DOHH2 (cell line): ENCODE measurements around the gene RAD51B.

Source experiments
- H3F3A ChIP-seq: fragments of 200-600 bp; sonication (generic), shearing (Covaris generic); 2 replicates; pipeline ENCODE4 v1.6.0; 2016; ENCODE audit warnings: antibody characterized with exemption, mild to moderate bottlenecking; ENCODE audit not compliant: control insufficient read depth, insufficient read depth
- H3K27ac ChIP-seq: fragments of 200-600 bp; sonication (generic); 2 replicates; pipeline ENCODE4 v1.5.1; 2014; ENCODE audit warnings: low read depth, mild to moderate bottlenecking, low read length, moderate library complexity
- H3K27me3 ChIP-seq: fragments of 200-600 bp; sonication (generic); 2 replicates; pipeline ENCODE4 v1.6.1; 2014; ENCODE audit warnings: mild to moderate bottlenecking, low read length, mixed read lengths; ENCODE audit not compliant: control insufficient read depth
- H3K36me3 ChIP-seq: fragments of 200-600 bp; sonication (generic); 2 replicates; pipeline ENCODE4 v1.6.1; 2014; ENCODE audit warnings: mild to moderate bottlenecking, low read length, moderate library complexity, mixed read lengths; ENCODE audit not compliant: control insufficient read depth
- H3K4me1 ChIP-seq: fragments of 200-600 bp; sonication (generic); 2 replicates; pipeline ENCODE4 v1.6.1; 2014; ENCODE audit warnings: mild to moderate bottlenecking, low read length, mixed read lengths; ENCODE audit not compliant: control insufficient read depth
- H3K4me2 ChIP-seq: fragments of 200-600 bp; sonication (generic); 2 replicates; pipeline ENCODE4 v1.6.0; 2014; ENCODE audit warnings: mild to moderate bottlenecking, low read length, moderate library complexity
- H3K4me3 ChIP-seq: fragments of 200-600 bp; sonication (generic); 2 replicates; pipeline ENCODE4 v1.5.1; 2014; ENCODE audit warnings: mild to moderate bottlenecking, low read length, mixed read lengths
- H3K79me2 ChIP-seq: fragments of 200-600 bp; sonication (generic); 2 replicates; pipeline ENCODE4 v1.6.1; 2014; ENCODE audit warnings: mild to moderate bottlenecking, low read length, mixed read lengths; ENCODE audit not compliant: control insufficient read depth
- H3K9me2 ChIP-seq: fragments of 200-600 bp; sonication (generic); replicated peaks from 2 replicates; pipeline ENCODE4 v1.6.1; 2014; ENCODE audit warnings: mild to moderate bottlenecking, low read length, mixed read lengths; ENCODE audit not compliant: control insufficient read depth
- H3K9me3 ChIP-seq: fragments of 200-600 bp; sonication (generic); 2 replicates; pipeline ENCODE4 v1.6.1; 2014; ENCODE audit warnings: antibody characterized with exemption, low read length, mixed read lengths; ENCODE audit not compliant: control insufficient read depth, insufficient read depth
- H4K20me1 ChIP-seq: fragments of 200-600 bp; sonication (generic); 2 replicates; pipeline ENCODE4 v1.6.0; 2014; ENCODE audit warnings: low read depth, mild to moderate bottlenecking, antibody characterized with exemption, low read length, moderate library complexity; ENCODE audit not compliant: control insufficient read depth, insufficient read depth
- EZH2phosphoT487 ChIP-seq: fragments of 200-600 bp; sonication (generic); IDR thresholded peaks from 2 replicates; pipeline ENCODE4 v1.6.1; 2017; ENCODE audit warnings: borderline replicate concordance, mild to moderate bottlenecking, antibody characterized with exemption, low read length, moderate library complexity, mixed read lengths
- TF ChIP-seq, protein P1 (sequence below): fragments of 200-600 bp; sonication (generic); IDR thresholded peaks from one replicate; pipeline ENCODE4 v1.5.1; 2014; ENCODE audit warnings: antibody characterized with exemption, mild to moderate bottlenecking, low read depth, low read length; ENCODE audit not compliant: poor library complexity, severe bottlenecking

Gene RAD51B

DNA sequence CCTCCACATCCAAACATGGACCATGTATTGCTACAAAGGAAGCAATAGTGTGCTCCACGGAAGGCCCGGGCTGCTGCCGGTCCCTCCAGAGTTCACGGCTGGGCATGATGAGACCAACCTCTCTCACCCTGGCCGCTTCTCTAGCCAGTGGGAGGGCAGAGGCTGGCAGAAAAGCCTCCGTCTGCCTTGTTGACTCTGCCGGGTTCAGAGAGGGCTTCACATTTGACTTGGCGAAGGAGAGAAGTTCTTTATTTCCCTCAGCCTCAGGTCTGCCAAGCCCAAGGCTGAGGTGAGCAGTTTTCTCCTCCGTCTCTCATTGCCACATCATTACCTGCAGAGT, 743.3 kb downstream of the RAD51B start:
- Histone ChIP-seq H3F3A (no peaks in the 10 kb centered on the region), H3K79me2 (no peaks in the 10 kb centered on the region), H4K20me1 (no peaks in the 10 kb centered on the region), H3K36me3 (no peaks in the 10 kb centered on the region), H3K4me1 (peaks cover 1% of the 10 kb centered on the region), H3K4me3 (no peak overlapping the region), H3K4me2 (no peak overlapping the region), H3K27ac (no peak overlapping the region), H3K9me3 (no peaks in the 10 kb centered on the region), H3K27me3 (no peaks in the 10 kb centered on the region), H3K9me2 (no peaks in the 10 kb centered on the region)
- TF ChIP-seq EZH2phosphoT487 = no peak
- TF ChIP-seq, protein P1, sequence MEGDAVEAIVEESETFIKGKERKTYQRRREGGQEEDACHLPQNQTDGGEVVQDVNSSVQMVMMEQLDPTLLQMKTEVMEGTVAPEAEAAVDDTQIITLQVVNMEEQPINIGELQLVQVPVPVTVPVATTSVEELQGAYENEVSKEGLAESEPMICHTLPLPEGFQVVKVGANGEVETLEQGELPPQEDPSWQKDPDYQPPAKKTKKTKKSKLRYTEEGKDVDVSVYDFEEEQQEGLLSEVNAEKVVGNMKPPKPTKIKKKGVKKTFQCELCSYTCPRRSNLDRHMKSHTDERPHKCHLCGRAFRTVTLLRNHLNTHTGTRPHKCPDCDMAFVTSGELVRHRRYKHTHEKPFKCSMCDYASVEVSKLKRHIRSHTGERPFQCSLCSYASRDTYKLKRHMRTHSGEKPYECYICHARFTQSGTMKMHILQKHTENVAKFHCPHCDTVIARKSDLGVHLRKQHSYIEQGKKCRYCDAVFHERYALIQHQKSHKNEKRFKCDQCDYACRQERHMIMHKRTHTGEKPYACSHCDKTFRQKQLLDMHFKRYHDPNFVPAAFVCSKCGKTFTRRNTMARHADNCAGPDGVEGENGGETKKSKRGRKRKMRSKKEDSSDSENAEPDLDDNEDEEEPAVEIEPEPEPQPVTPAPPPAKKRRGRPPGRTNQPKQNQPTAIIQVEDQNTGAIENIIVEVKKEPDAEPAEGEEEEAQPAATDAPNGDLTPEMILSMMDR = no peak

DNA sequence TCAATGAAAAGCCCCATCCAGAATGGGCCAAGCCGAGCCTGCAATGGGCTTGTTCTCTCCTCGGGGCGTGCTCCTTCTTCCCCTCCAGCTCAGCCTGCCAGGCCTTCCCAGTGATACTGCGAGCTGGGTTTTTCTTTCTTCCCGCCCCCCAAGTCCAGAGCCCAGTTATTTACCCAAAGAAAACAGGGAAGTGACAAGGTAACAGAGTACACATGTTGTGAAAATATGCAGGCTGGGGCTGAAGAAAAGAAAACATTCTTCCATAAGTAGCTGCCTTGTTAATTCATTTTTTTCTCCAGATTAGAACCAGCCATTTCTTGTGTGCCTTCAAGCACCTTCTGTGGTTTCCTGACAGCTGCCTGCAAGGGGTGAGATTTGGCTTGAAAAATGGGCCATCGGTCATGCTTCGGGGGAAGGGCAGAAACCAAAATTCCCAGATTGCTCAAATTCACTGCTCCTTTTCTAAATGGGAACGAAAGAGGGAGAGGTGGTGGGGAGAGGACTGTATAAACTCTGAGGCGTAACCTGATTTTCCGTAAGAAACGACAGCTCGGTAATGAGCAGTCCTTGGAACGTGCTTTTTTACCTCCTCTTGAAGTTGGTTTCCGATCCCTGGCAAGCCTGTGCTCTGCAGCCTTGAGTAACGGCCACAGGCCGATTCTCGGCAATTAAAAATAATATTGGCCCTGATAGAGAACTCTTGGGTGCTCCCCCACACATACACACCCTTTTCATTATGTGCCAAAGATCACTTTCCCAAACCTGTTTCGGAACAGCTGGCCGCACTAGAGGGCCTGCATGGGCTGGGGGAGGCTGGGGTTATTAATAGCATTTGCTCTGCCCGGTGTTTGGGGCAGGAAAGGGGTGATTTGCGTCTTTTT, 743.9 kb downstream of the RAD51B start:
- Histone ChIP-seq H3K4me2 (no peak overlapping the region), H3F3A (no peaks in the 10 kb centered on the region), H3K27me3 (no peaks in the 10 kb centered on the region), H3K9me2 (no peaks in the 10 kb centered on the region), H3K36me3 (no peaks in the 10 kb centered on the region), H4K20me1 (no peaks in the 10 kb centered on the region), H3K4me3 (no peak overlapping the region), H3K9me3 (no peaks in the 10 kb centered on the region), H3K79me2 (no peaks in the 10 kb centered on the region), H3K4me1 (no peaks in the 10 kb centered on the region), H3K27ac (no peak overlapping the region)
- TF ChIP-seq EZH2phosphoT487 = no peak
- TF ChIP-seq, protein P1 = no peak

DNA sequence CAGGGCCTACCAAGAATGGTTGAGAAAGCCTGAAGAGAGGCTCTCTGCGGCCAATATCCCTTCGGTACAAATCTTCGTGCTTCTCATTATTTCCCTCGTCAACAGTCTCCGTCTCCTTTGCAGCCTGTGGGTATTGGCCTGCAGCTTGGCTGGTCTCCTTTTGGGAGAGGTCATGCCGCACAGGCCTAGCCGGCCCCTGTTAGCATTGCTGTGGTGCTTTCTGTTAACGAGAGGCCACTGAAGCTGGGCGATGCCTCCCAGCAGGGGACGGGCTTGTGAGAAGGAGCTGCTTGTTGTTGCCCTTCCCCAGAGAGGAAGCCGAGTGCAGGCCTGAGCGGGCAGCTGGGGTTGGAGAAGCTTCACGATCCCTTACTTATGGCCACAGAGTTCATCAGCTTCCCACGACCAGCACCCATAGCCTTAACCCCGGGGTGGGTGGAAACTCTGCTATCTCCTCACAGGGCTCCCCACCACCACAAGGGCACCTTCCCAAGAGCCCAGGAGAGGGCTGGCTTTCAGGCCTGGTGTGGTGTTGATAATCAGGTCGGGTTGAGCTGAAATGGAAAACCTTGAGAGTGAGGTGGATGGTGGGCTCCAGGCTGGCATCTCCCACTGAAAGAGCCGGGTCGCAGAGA, 744.7 kb downstream of the RAD51B start:
- Histone ChIP-seq H3K79me2 (no peaks in the 10 kb centered on the region), H3K36me3 (no peaks in the 10 kb centered on the region), H3F3A (no peaks in the 10 kb centered on the region), H3K9me2 (no peaks in the 10 kb centered on the region), H4K20me1 (no peaks in the 10 kb centered on the region), H3K4me3 (no peak overlapping the region), H3K4me2 (no peak overlapping the region), H3K9me3 (no peaks in the 10 kb centered on the region), H3K27me3 (no peaks in the 10 kb centered on the region), H3K27ac (no peak overlapping the region), H3K4me1 (no peaks in the 10 kb centered on the region)
- TF ChIP-seq, protein P1 = no peak
- no peak for TF ChIP-seq EZH2phosphoT487
